Left lung (tissue), 10 donors: ENCODE measurements around the gene ROGDI. TPM values are rescaled to one million over a fixed set of nuclear protein-coding genes. Genes with fewer than 3 reads are reported as not detected.
A peak's percentile ranks its signal among the peaks of the same experiment; 100 is the strongest.

Experiments
- ATAC-seq: fragments of 200-7000 bp; cut with Tn5 transposase; one replicate; pipeline ENCODE4 v1.9.1; 2020; ENCODE audit warnings: moderate library complexity
- DNase-seq, 4 donors: peaks; one replicate each; pipeline ENCODE4 v3.0.0-alpha.2; 2013 to 2020
- H3K27ac ChIP-seq, 2 donors: fragments of 200-600 bp; sonication (generic) in 1 of 2; one replicate each; pipeline versions ENCODE4 v1.5.0 to v1.8.0; 2020 to 2021
- H3K27me3 ChIP-seq, 2 donors: fragments of 200-600 bp; sonication (generic) in 1 of 2; one replicate each; pipeline versions ENCODE4 v1.5.0 to v1.8.0; 2020 to 2021
- H3K36me3 ChIP-seq, 2 donors: fragments of 200-600 bp; sonication (generic) in 1 of 2; one replicate each; pipeline versions ENCODE4 v1.5.0 to v1.8.0; 2020 to 2021
- H3K4me1 ChIP-seq, 2 donors: fragments of 200-600 bp; one replicate each; pipeline ENCODE4 v1.8.0; 2021
- H3K4me3 ChIP-seq, 2 donors: fragments of 200-600 bp; sonication (generic) in 1 of 2; one replicate each; pipeline versions ENCODE4 v1.5.0 to v1.8.0; 2020 to 2021; ENCODE audit warnings: mild to moderate bottlenecking in 1 of 2
- H3K9me3 ChIP-seq, 2 donors: fragments of 200-600 bp; sonication (generic) in 1 of 2; one replicate each; pipeline versions ENCODE4 v1.5.0 to v1.8.0; 2020 to 2021
- intact Hi-C, 2 donors: fragments of 100-400 bp; cut with DNase I; formaldehyde crosslinking; loops; one replicate each; pipeline versions ENCODE4 v1.11.2 to v1.14.2; 2022
- polyA plus RNA-seq, 6 donors: library from polyadenylated mRNA; unstranded; fragments of 120-200 nt; gene quantifications; one replicate each; pipeline ENCODE4 v1.2.1, GENCODE V29; 2013; ENCODE audit not compliant: insufficient read length in 6 of 6
- total RNA-seq, 2 donors: library from RNA; stranded (reverse); fragmentation: NEBNext Ultra II Directional; extraction: Animal tissue kit (Norgen Biotek cat#: 25700); gene quantifications; one replicate each; pipeline ENCODE4 v1.2.1, GENCODE V29; 2021
- TF ChIP-seq, protein P1 (sequence below), 2 donors: fragments of 200-600 bp; sonication (generic) in 1 of 2; IDR thresholded peaks; one replicate each; pipeline versions ENCODE4 v1.5.0 to v1.8.0; 2021; ENCODE audit warnings: antibody characterized with exemption in 2 of 2
- donor health status: DM: no; HTN: yes; CAD: no.
- donor health status: DM: no; HTN: no; CAD: no.

The ROGDI gene
- total and polyA plus RNA-seq, 8 donors: 15.7 to 46.4 (median 30.3) TPM

DNA sequence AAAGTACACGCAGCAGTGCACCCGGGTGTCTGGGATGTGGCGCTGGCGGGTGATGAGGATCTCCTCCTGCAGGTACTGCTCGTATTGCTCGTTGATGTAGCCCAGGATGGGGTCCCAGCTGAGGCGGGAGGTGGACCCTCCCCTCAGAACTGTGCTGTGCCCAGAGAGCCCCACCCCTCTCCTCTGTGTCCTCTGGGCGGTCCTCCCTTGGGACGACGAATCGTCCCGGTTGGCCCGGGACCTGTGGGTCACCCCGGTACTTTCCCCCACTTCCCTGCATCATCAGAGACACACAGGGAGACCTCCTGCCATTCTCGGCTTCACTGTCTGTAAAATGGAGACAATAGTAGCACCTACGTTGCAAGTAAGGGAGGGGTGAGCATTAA lies 18.5 kb downstream of the ROGDI start:
- intact Hi-C loops: no loop called here
- TF ChIP-seq, protein P1, sequence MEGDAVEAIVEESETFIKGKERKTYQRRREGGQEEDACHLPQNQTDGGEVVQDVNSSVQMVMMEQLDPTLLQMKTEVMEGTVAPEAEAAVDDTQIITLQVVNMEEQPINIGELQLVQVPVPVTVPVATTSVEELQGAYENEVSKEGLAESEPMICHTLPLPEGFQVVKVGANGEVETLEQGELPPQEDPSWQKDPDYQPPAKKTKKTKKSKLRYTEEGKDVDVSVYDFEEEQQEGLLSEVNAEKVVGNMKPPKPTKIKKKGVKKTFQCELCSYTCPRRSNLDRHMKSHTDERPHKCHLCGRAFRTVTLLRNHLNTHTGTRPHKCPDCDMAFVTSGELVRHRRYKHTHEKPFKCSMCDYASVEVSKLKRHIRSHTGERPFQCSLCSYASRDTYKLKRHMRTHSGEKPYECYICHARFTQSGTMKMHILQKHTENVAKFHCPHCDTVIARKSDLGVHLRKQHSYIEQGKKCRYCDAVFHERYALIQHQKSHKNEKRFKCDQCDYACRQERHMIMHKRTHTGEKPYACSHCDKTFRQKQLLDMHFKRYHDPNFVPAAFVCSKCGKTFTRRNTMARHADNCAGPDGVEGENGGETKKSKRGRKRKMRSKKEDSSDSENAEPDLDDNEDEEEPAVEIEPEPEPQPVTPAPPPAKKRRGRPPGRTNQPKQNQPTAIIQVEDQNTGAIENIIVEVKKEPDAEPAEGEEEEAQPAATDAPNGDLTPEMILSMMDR (IDR thresholded peaks at IDR 0.05): no peak
- H3K36me3 ChIP-seq: no peaks in the 10 kb centered on the region
- no peak overlapping the region for H3K27ac ChIP-seq
- no peaks in the 10 kb centered on the region for H3K27me3 ChIP-seq
- no peaks in the 10 kb centered on the region for H3K9me3 ChIP-seq
- H3K4me1 ChIP-seq: no peaks in the 10 kb centered on the region
- ATAC-seq (no peak), DNase-seq (peak in 1 of 4 donors; percentile 54)
- no peak overlapping the region for H3K4me3 ChIP-seq

DNA sequence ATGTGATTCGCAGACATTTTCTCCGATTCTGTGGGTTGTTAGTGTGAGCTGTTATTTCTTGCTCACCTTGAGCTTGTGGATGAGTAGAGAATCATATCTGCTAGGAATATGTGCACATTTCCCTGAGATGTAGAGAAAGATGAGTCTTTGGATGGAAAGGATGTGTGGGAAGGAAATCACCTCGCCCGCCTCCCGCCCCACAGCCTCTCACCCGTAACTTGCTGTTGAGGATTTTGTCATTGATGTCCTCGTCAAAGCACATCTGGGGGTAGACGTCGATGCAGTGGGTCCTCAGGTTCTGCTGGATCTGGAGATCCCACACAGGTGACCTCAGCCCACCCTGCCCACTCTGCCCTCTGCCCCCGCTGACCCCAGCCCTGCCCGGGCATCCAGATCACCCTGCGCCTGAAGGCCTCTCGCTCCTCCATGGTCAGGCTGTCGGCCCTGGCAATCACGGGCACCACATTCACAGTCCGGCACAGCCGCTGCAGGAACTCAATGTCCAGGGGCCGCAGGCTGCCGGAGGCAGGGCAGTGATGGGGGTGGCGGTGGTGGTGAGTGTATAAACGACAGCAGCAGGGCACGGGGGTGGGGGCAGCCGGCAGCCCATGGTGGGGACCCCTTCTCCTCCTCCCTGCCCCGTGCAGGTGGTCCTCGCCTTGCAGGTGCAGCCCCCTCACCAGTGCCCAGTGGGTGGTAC lies 19.0 kb downstream of the ROGDI start:
- intact Hi-C loops: no loop called here
- H3K4me1 ChIP-seq: no peaks in the 10 kb centered on the region
- H3K36me3 ChIP-seq: no peaks in the 10 kb centered on the region
- H3K27ac ChIP-seq: no peak overlapping the region
- H3K27me3 ChIP-seq: no peaks in the 10 kb centered on the region
- H3K4me3 ChIP-seq: no peak overlapping the region
- no peaks in the 10 kb centered on the region for H3K9me3 ChIP-seq
- ATAC-seq: no peak
- TF ChIP-seq, protein P1 (IDR thresholded peaks at IDR 0.05): no peak
- no peak for DNase-seq

DNA sequence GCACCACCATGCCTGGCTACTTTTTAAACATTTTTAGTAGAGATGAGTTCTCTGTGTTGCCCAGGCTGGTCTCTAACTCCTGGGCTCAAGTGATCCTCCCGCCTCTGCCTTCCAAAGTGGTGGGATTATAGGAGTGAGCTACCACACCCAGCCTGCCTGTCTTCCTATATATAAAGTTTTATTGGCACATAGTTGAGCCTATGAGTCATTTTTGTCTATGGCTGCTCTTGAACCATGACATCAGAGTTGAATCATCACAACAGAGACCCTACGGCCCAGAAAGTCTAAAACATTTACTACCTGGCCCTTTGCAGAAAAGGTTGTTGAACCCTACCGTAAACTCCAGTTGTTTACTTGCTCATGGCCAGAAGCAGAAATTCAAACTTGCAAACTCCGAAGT lies 22.2 kb downstream of the ROGDI start:
- Histone ChIP-seq H3K4me1 (peaks cover 0 to 2% of the 10 kb centered on the region in 2 donors), H3K36me3 (no peaks in the 10 kb centered on the region), H3K27ac (no peak overlapping the region), H3K4me3 (no peak overlapping the region), H3K9me3 (no peaks in the 10 kb centered on the region), H3K27me3 (no peaks in the 10 kb centered on the region)
- no peak for DNase-seq
- intact Hi-C loops: no loop called here
- TF ChIP-seq, protein P1 (IDR thresholded peaks at IDR 0.05): no peak
- ATAC-seq: no peak

DNA sequence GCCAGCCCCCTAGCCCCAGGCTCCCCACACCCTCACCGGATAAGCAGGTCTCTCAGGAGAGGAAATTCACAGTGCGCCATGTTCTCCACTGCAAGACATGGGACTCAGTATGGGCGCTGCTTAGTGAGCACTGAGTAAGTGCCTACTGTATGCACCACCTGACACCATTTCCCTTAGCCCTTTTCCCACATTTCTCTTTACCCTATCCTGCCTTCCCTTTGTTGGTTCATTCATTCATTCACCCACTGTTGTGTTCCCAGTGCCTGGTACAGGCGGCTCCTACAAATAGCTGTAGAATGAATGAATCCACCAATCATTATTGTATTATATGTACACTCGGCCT lies 24.4 kb downstream of the ROGDI start:
- no peak overlapping the region for H3K4me3 ChIP-seq
- H3K9me3 ChIP-seq: no peaks in the 10 kb centered on the region
- TF ChIP-seq, protein P1 (IDR thresholded peaks at IDR 0.05): no peak
- no peaks in the 10 kb centered on the region for H3K36me3 ChIP-seq
- DNase-seq (no peak), ATAC-seq (no peak)
- H3K27me3 ChIP-seq: no peaks in the 10 kb centered on the region
- intact Hi-C loops: no loop called here
- peaks cover 0 to 6% of the 10 kb centered on the region in 2 donors for H3K4me1 ChIP-seq
- H3K27ac ChIP-seq: no peak overlapping the region

DNA sequence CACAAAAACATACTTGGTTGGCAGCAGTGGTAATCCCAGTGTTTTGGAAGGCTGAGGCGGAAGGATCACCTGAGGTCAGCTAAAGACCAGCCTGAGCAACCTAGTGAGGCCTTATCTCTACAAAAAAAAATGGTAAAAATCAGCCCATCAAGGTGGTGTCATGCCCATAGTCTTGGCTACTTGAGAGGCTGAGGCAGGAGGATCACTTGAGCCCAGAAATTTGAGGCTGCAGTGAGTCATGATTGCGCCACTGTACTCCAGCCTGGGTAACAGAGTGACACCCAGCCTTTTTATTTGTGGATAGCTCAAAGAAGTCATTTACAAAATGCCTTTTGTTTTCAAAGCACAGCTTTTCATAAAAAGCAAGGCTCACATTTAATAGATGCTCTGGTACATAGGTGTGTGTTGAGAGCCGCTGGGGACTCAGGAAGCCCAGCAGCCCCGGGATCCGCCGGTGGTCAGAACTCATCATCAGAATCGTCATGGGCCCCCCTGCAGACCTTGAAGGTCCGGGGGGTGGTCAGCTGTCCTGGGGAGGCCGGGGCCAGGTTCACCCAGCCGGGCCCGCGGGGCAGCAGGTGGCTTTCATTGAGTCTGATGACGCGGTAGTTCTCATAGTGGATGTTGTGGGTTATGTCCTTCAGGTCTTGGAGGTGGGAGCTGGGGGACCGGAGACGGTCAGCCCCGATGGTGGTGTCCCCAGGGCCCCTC lies 24.9 kb downstream of the ROGDI start:
- ATAC-seq: no peak
- intact Hi-C loops: no loop called here
- no peaks in the 10 kb centered on the region for H3K27me3 ChIP-seq
- H3K9me3 ChIP-seq: no peaks in the 10 kb centered on the region
- peaks cover 0 to 6% of the 10 kb centered on the region in 2 donors for H3K4me1 ChIP-seq
- no peak overlapping the region for H3K4me3 ChIP-seq
- DNase-seq: no peak
- TF ChIP-seq, protein P1 (IDR thresholded peaks at IDR 0.05): no peak
- H3K27ac ChIP-seq: no peak overlapping the region
- no peaks in the 10 kb centered on the region for H3K36me3 ChIP-seq
